K562 (cell line): ENCODE results near the gene LRP1-AS. TPM values are rescaled to one million over a fixed set of nuclear protein-coding genes. Genes with fewer than 3 reads are reported as not detected.
A peak's percentile ranks its signal among the peaks of the same experiment; 100 is the strongest.

Source experiments
- NR0B1 ChIP-seq: fragments of 450-650 bp; IDR thresholded peaks from one replicate; pipeline ENCODE4 v1.6.1; 2018; ENCODE audit warnings: mild to moderate bottlenecking, moderate library complexity; ENCODE audit not compliant: partially characterized antibody
- RBFOX2 ChIP-seq: fragments of 200-400 bp; formaldehyde crosslinking; IDR thresholded peaks from 2 replicates; pipeline ENCODE4 v1.6.1; 2017; ENCODE audit warnings: low read depth, mild to moderate bottlenecking, low read length, moderate library complexity
- TAF7 ChIP-seq: fragments of 450-650 bp; IDR thresholded peaks from 2 replicates; pipeline ENCODE4 v1.6.1; 2016; ENCODE audit warnings: missing genetic modification characterization, missing compliant biosample characterization
- TRIM24 ChIP-seq, 2 experiments: fragments of 450-650 bp; IDR thresholded peaks; 2 replicates each; pipeline ENCODE4 v1.6.1; 2016
- ZNF609 ChIP-seq: sonication (generic); formaldehyde crosslinking; IDR thresholded peaks from 2 replicates; pipeline ENCODE4 v1.8.1; 2023; ENCODE audit warnings: missing genetic modification reagents, mild to moderate bottlenecking, borderline replicate concordance
- polyA plus RNA-seq, 8 experiments: library from polyadenylated mRNA; depleted of rRNA in 4 of 8; stranded (reverse) in 5 of 8; unstranded in 3 of 8; fragments of >200 nt; fragmentation: Nextera tagmentation in 2 of 8; fragmentation: Illumina TruSeq in 1 of 8; extraction: Ambion mirVana in 2 of 8; extraction: Trizol in 1 of 8; gene quantifications; 2 replicates each; pipeline versions ENCODE4 v1.2.1 to v1.2.3, GENCODE V29; 2011 to 2014; ENCODE audit warnings: inconsistent platforms in 1 of 8, missing spikeins in 1 of 8
- total RNA-seq, 7 experiments: library from RNA; depleted of rRNA in 6 of 7; stranded (reverse); fragments of >200 nt in 6 of 7; fragmentation: Illumina TruSeq in 2 of 7; extraction: Trizol in 2 of 7; gene quantifications; 2 replicates each; pipeline versions ENCODE4 v1.2.1 to v1.2.3, GENCODE V29; 2011 to 2021; ENCODE audit warnings: low replicate concordance in 1 of 7

Gene LRP1-AS
- total and polyA plus RNA-seq, 9 of the 15 experiments (the other 6 are each of a cell fraction or from before 2014, with no cell fraction given): not detected

- no peak for TF ChIP-seq ZNF609 (CRISPR knock-in tag)
- no peak for TF ChIP-seq RBFOX2
- peak in 1 of 2 experiments; percentile 50; a peak in 1 of 4 replicates for TF ChIP-seq TRIM24 (IDR thresholded peaks at IDR 0.05)
- TF ChIP-seq TAF7: no peak
- TF ChIP-seq NR0B1: no peak
Measured at GRCh38 chr12:57156701-57157403, 9.4 kb upstream of the LRP1-AS start (continued).
